Glutamatergic neuron (in vitro differentiated cells): ENCODE measurements around the gene SLC5A6. TPM values are rescaled to one million over a fixed set of nuclear protein-coding genes. Genes with fewer than 3 reads are reported as not detected.

ENCODE experiments used
- DNase-seq: peaks from one replicate; pipeline ENCODE4 v3.0.0; 2022
- H3K27ac Mint-ChIP-seq: one replicate; pipeline ENCODE4 v1.8.0; 2020; ENCODE audit warnings: mild to moderate bottlenecking, mixed read lengths, inconsistent platforms; ENCODE audit not compliant: unreplicated experiment
- H3K27me3 Mint-ChIP-seq: one replicate; pipeline ENCODE4 v1.8.0; 2020; ENCODE audit warnings: mild to moderate bottlenecking, moderate library complexity, mixed read lengths, inconsistent platforms; ENCODE audit not compliant: unreplicated experiment
- H3K36me3 Mint-ChIP-seq: one replicate; pipeline ENCODE4 v1.8.0; 2020; ENCODE audit warnings: mild to moderate bottlenecking, mixed read lengths, inconsistent platforms; ENCODE audit not compliant: unreplicated experiment
- H3K4me1 Mint-ChIP-seq: one replicate; pipeline ENCODE4 v1.8.0; 2020; ENCODE audit warnings: mild to moderate bottlenecking, low read depth, mixed read lengths, inconsistent platforms; ENCODE audit not compliant: unreplicated experiment
- H3K4me3 Mint-ChIP-seq: one replicate; pipeline ENCODE4 v1.8.0; 2020; ENCODE audit warnings: mild to moderate bottlenecking, mixed read lengths, inconsistent platforms; ENCODE audit not compliant: unreplicated experiment
- H3K9me3 Mint-ChIP-seq: one replicate; pipeline ENCODE4 v1.8.0; 2020; ENCODE audit warnings: mild to moderate bottlenecking, moderate library complexity, mixed read lengths, inconsistent platforms; ENCODE audit not compliant: unreplicated experiment
- CTCF ChIP-seq: fragments of 200-600 bp; sonication (generic); IDR thresholded peaks from one replicate; pipeline ENCODE4 v1.5.0; 2021; ENCODE audit not compliant: partially characterized antibody, unreplicated experiment
- long read RNA-seq: library from polyadenylated mRNA; unstranded; transcript quantifications from one replicate; pipeline ENCODE4 v2.0.0, GENCODE V29; 2020; ENCODE audit not compliant: unreplicated experiment
- total RNA-seq: library from RNA; stranded (reverse); fragmentation: NEBNext Ultra II Directional; extraction: Animal tissue kit (Norgen Biotek cat#: 25700); gene quantifications from one replicate; pipeline ENCODE4 v1.2.1, GENCODE V29; 2021; ENCODE audit not compliant: unreplicated experiment

SLC5A6 gene
- total RNA-seq = 40.0 TPM
- long read RNA-seq, transcript SLC5A6-201 (17 exons, 3,231 nt) = major isoform, 5 of 23 reads
- long read RNA-seq, partial matches to known transcripts = 6 of 23 reads
- long read RNA-seq, other reads (novel, unspliced or antisense) = 12 of 23 reads

GRCh38 chr2:27211943-27212625 lies at the start of gene SLC5A6, which contains the start of gene ATRAID:
Gene SLC5A6, minus strand, starts transcription at chr2:27212268. Its CDS starts 4,618 bp downstream, at chr2:27207650.
Gene ATRAID, plus strand, starts transcription at chr2:27212041. Its CDS starts 328 bp downstream, at chr2:27212369.
- no peaks in the 10 kb centered on the region for H3K36me3 Mint-ChIP-seq
- DNase-seq = peak; percentile 90
- peak within 1 kb of the TSS; percentile 96 for H3K4me3 Mint-ChIP-seq
- H3K4me1 Mint-ChIP-seq = no peaks in the 10 kb centered on the region
- peak within 1 kb of the TSS; percentile 97 for H3K27ac Mint-ChIP-seq
- peaks cover 2% of the 10 kb centered on the region for H3K27me3 Mint-ChIP-seq
- TF ChIP-seq CTCF = no peak
- H3K9me3 Mint-ChIP-seq = peaks cover 2% of the 10 kb centered on the region

GRCh38 chr2:27261241-27261925 lies 49.3 kb upstream of the SLC5A6 start:
- H3K36me3 Mint-ChIP-seq = peaks cover 5% of the 10 kb centered on the region
- H3K9me3 Mint-ChIP-seq = peaks cover 4% of the 10 kb centered on the region
- DNase-seq = no peak
- peaks cover 11% of the 10 kb centered on the region for H3K4me1 Mint-ChIP-seq
- H3K27ac Mint-ChIP-seq = no peak overlapping the region
- TF ChIP-seq CTCF = no peak
- peak overlapping the region; percentile 82 for H3K4me3 Mint-ChIP-seq
- peaks cover 32% of the 10 kb centered on the region for H3K27me3 Mint-ChIP-seq

- peaks cover 4% of the 10 kb centered on the region for H3K4me1 Mint-ChIP-seq
- DNase-seq = no peak
- H3K4me3 Mint-ChIP-seq = no peak overlapping the region
- H3K27me3 Mint-ChIP-seq = peaks cover 17% of the 10 kb centered on the region
- TF ChIP-seq CTCF = no peak
- no peaks in the 10 kb centered on the region for H3K9me3 Mint-ChIP-seq
- peaks cover 5% of the 10 kb centered on the region for H3K36me3 Mint-ChIP-seq
- H3K27ac Mint-ChIP-seq = no peak overlapping the region
Observed at GRCh38 chr2:27258051-27258450, 46.0 kb upstream of the SLC5A6 start.

GRCh38 chr2:27256855-27257454 lies 44.9 kb upstream of the SLC5A6 start:
- Mint-ChIP-seq H3K4me1 (peaks cover 4% of the 10 kb centered on the region), H3K9me3 (no peaks in the 10 kb centered on the region), H3K27ac (no peak overlapping the region), H3K27me3 (peaks cover 17% of the 10 kb centered on the region), H3K4me3 (no peak overlapping the region), H3K36me3 (peaks cover 5% of the 10 kb centered on the region)
- TF ChIP-seq CTCF = no peak
- no peak for DNase-seq
